CD14-positive monocyte (primary cell): ENCODE results near the gene MAB21L3. TPM values are rescaled to one million over a fixed set of nuclear protein-coding genes. Genes with fewer than 3 reads are reported as not detected.
A peak's percentile ranks its signal among the peaks of the same experiment; 100 is the strongest.

Experiments
- DNase-seq, 3 donors: peaks; one replicate each; pipeline ENCODE4 v3.0.0-alpha.2; 2011 to 2022
- H2AFZ ChIP-seq: 2 replicates; pipeline ENCODE4 v1.6.0; 2012; ENCODE audit warnings: mild to moderate bottlenecking, low read depth, low read length, inconsistent platforms; ENCODE audit not compliant: insufficient read depth, poor library complexity, severe bottlenecking
- H3K27ac ChIP-seq, 2 donors: 1 replicate in 1 of 2; 2 replicates in 1 of 2; pipeline ENCODE4 v1.5.1; 2012 to 2013; ENCODE audit warnings: low read length in 2 of 2, control low read depth in 1 of 2, inconsistent platforms in 1 of 2, low read depth in 1 of 2, mild to moderate bottlenecking in 1 of 2
- H3K27me3 ChIP-seq, 2 donors: one replicate each; pipeline versions ENCODE4 v1.6.0 to v1.6.1; 2011 to 2013; ENCODE audit warnings: low read length in 2 of 2; ENCODE audit not compliant: control insufficient read depth in 2 of 2, insufficient read depth in 2 of 2
- H3K36me3 ChIP-seq, 2 donors: replicated peaks in 1 of 2; 1 replicate in 1 of 2; 2 replicates in 1 of 2; pipeline versions ENCODE4 v1.5.1 to v1.6.1; 2012 to 2013; ENCODE audit warnings: low read length in 2 of 2, control low read depth in 1 of 2, inconsistent platforms in 1 of 2, mild to moderate bottlenecking in 1 of 2; ENCODE audit not compliant: insufficient read depth in 2 of 2, control insufficient read depth in 1 of 2
- H3K4me1 ChIP-seq, 2 donors: 1 replicate in 1 of 2; 2 replicates in 1 of 2; pipeline versions ENCODE4 v1.5.1 to v1.6.1; 2012 to 2013; ENCODE audit warnings: low read length in 2 of 2, control low read depth in 1 of 2, inconsistent platforms in 1 of 2, mild to moderate bottlenecking in 1 of 2, moderate library complexity in 1 of 2; ENCODE audit not compliant: insufficient read depth in 2 of 2, control insufficient read depth in 1 of 2
- H3K4me2 ChIP-seq: replicated peaks from 2 replicates; pipeline ENCODE3; 2012; ENCODE audit warnings: low read length, moderate library complexity, mild to moderate bottlenecking; ENCODE audit not compliant: poor library complexity, severe bottlenecking; ENCODE audit errors: extremely low read depth
- H3K4me3 ChIP-seq, 3 experiments: fragments of 200-600 bp in 1 of 3; sonication (generic) in 1 of 3; replicated peaks in 1 of 3; 1 replicate in 2 of 3; 2 replicates in 1 of 3; pipeline ENCODE4 v1.5.1; 2011 to 2013; ENCODE audit warnings: low read length in 3 of 3, mild to moderate bottlenecking in 3 of 3, control low read depth in 2 of 3, low read depth in 2 of 3, inconsistent platforms in 1 of 3, moderate library complexity in 1 of 3
- H3K79me2 ChIP-seq: 2 replicates; pipeline ENCODE4 v1.6.0; 2012; ENCODE audit warnings: mild to moderate bottlenecking, control low read depth, inconsistent platforms, low read length, moderate library complexity; ENCODE audit not compliant: insufficient read depth
- H3K9ac ChIP-seq: 2 replicates; pipeline ENCODE4 v1.6.0; 2017; ENCODE audit warnings: low read length, mild to moderate bottlenecking; ENCODE audit not compliant: insufficient read depth, poor library complexity, severe bottlenecking
- H3K9me3 ChIP-seq, 2 donors: replicated peaks in 1 of 2; 1 replicate in 1 of 2; 2 replicates in 1 of 2; pipeline versions ENCODE4 v1.5.1 to v1.6.1; 2012 to 2013; ENCODE audit warnings: low read length in 2 of 2, control low read depth in 1 of 2; ENCODE audit not compliant: control insufficient read depth in 1 of 2, insufficient read depth in 1 of 2
- H4K20me1 ChIP-seq: 2 replicates; pipeline ENCODE4 v1.6.0; 2012; ENCODE audit warnings: mild to moderate bottlenecking, low read length, control low read depth, moderate library complexity; ENCODE audit not compliant: insufficient read depth
- H3K27ac Mint-ChIP-seq, 7 donors: one replicate each; pipeline ENCODE4 v1.8.0; 2020; ENCODE audit warnings: mild to moderate bottlenecking in 7 of 7, mixed read lengths in 7 of 7, moderate library complexity in 6 of 7, inconsistent platforms in 2 of 7
- H3K27me3 Mint-ChIP-seq, 3 donors: one replicate each; pipeline ENCODE4 v1.8.0; 2021 to 2022; ENCODE audit warnings: low read depth in 3 of 3, mild to moderate bottlenecking in 3 of 3, mixed read lengths in 3 of 3, moderate library complexity in 3 of 3, inconsistent platforms in 1 of 3
- H3K36me3 Mint-ChIP-seq, 2 donors: one replicate each; pipeline ENCODE4 v1.8.0; 2020; ENCODE audit warnings: mixed read lengths in 2 of 2, inconsistent platforms in 1 of 2, mild to moderate bottlenecking in 1 of 2
- H3K4me1 Mint-ChIP-seq: one replicate; pipeline ENCODE4 v1.8.0; 2020; ENCODE audit warnings: mild to moderate bottlenecking, mixed read lengths
- H3K4me3 Mint-ChIP-seq, 2 donors: one replicate each; pipeline ENCODE4 v1.8.0; 2020; ENCODE audit warnings: mild to moderate bottlenecking in 2 of 2, mixed read lengths in 2 of 2, moderate library complexity in 1 of 2
- H3K9me3 Mint-ChIP-seq, 7 donors: one replicate each; pipeline ENCODE4 v1.8.0; 2020 to 2022; ENCODE audit warnings: mixed read lengths in 7 of 7, mild to moderate bottlenecking in 6 of 7, moderate library complexity in 6 of 7, inconsistent platforms in 2 of 7
- CTCF ChIP-seq: fragments of 200-600 bp; IDR thresholded peaks from one replicate; pipeline ENCODE4 v1.8.0; 2022; ENCODE audit warnings: antibody characterized with exemption, mild to moderate bottlenecking
- WGBS: methylation state at CpG from one replicate; pipeline ENCODE4 v1.1.5; 2013; ENCODE audit warnings: missing lambda C conversion rate; ENCODE audit not compliant: insufficient coverage; 5-methylcytosine and 5-hydroxymethylcytosine counted together
- intact Hi-C, 2 donors: fragments of 100-400 bp; cut with micrococcal nuclease; formaldehyde crosslinking; loops; one replicate each; pipeline versions ENCODE4 v1.15.0 to v1.15.1; 2023
- polyA plus RNA-seq, 3 donors: library from polyadenylated mRNA; depleted of rRNA in 1 of 3; unstranded in 2 of 3; stranded (reverse) in 1 of 3; fragments of 300-500 nt in 2 of 3; fragments of >200 nt in 1 of 3; fragmentation: Illumina TruSeq in 2 of 3; gene quantifications; 1 replicate in 2 of 3; 2 replicates in 1 of 3; pipeline ENCODE4 v1.2.3, GENCODE V29; 2012 to 2021

Gene MAB21L3
- polyA plus RNA-seq, 3 donors = 0.44 TPM; not detected in 2

GRCh38 chr1:116178837-116179236 lies 67.6 kb downstream of the MAB21L3 start:
- H2AFZ ChIP-seq = no peak overlapping the region
- H3K9me3 ChIP-seq = no peaks in the 10 kb centered on the region
- Mint-ChIP-seq H3K36me3 (no peaks in the 10 kb centered on the region), H3K9me3 (peaks cover 0 to 2% (median 0%) of the 10 kb centered on the region in 7 donors), H3K27ac (no peak overlapping the region), H3K4me1 (no peaks in the 10 kb centered on the region), H3K27me3 (peaks cover 2 to 16% (median 7%) of the 10 kb centered on the region in 3 donors), H3K4me3 (no peak overlapping the region)
- WGBS = 100% methylated on average over 1 of the region's 1 CpG
- no peak overlapping the region for H3K9ac ChIP-seq
- no peak overlapping the region for H3K4me2 ChIP-seq
- no peaks in the 10 kb centered on the region for H3K36me3 ChIP-seq
- H3K27ac ChIP-seq = no peak overlapping the region
- H3K4me1 ChIP-seq = no peaks in the 10 kb centered on the region
- peaks cover 0 to 2% of the 10 kb centered on the region in 2 donors for H3K27me3 ChIP-seq
- no peaks in the 10 kb centered on the region for H3K79me2 ChIP-seq
- DNase-seq = no peak
- no peaks in the 10 kb centered on the region for H4K20me1 ChIP-seq
- no peak overlapping the region for H3K4me3 ChIP-seq
- no peak for TF ChIP-seq CTCF
- intact Hi-C loops = loop anchor here in 1 of 2 donors (10.0 kb wide), 1 partner anchor 176 kb away; no protein-coding TSS in a partner anchor

- intact Hi-C loops = loop anchor here in 1 of 2 donors (10.0 kb wide), 1 partner anchor 175 kb away; no protein-coding TSS in a partner anchor
- H3K4me3 ChIP-seq = no peak overlapping the region
- no peaks in the 10 kb centered on the region for H4K20me1 ChIP-seq
- no peak overlapping the region for H3K27ac ChIP-seq
- Mint-ChIP-seq H3K9me3 (peaks cover 0 to 2% (median 0%) of the 10 kb centered on the region in 7 donors), H3K27me3 (peaks cover 2 to 17% (median 7%) of the 10 kb centered on the region in 3 donors), H3K4me1 (no peaks in the 10 kb centered on the region), H3K4me3 (no peak overlapping the region), H3K27ac (peak overlapping the region in 1 of 7 donors; percentile 42), H3K36me3 (no peaks in the 10 kb centered on the region)
- no peaks in the 10 kb centered on the region for H3K9me3 ChIP-seq
- H3K27me3 ChIP-seq = peaks cover 0 to 2% of the 10 kb centered on the region in 2 donors
- no peaks in the 10 kb centered on the region for H3K36me3 ChIP-seq
- no peak overlapping the region for H3K4me2 ChIP-seq
- H3K9ac ChIP-seq = no peak overlapping the region
- no peaks in the 10 kb centered on the region for H3K79me2 ChIP-seq
- no peak for DNase-seq
- H2AFZ ChIP-seq = no peak overlapping the region
- TF ChIP-seq CTCF = no peak
- H3K4me1 ChIP-seq = no peaks in the 10 kb centered on the region
- WGBS = no CpG with 5 or more reads among the region's 2 CpGs
Observed at GRCh38 chr1:116179419-116179818, 68.2 kb downstream of the MAB21L3 start.
